K562 (cell line): ENCODE measurements around the gene CASP6. TPM values are rescaled to one million over a fixed set of nuclear protein-coding genes. Genes with fewer than 3 reads are reported as not detected.

Experiments used
- ATAC-seq: fragments of 200-7000 bp; cut with Tn5 transposase; 3 replicates; pipeline ENCODE4 v1.9.1; 2020; ENCODE audit warnings: moderate library complexity
- BruUV-seq: library from RNA; stranded (reverse); fragments of 400-500 nt; replicated peaks from 2 replicates; lab custom pipeline; 2021; lab: Mats Ljungman, UMichigan
- CTCF ChIA-PET: fragments of 300-600 bp; formaldehyde crosslinking; extraction: SDS; loops from one replicate; lab custom pipeline; 2021; ENCODE audit warnings: low intra/inter-chr PET ratio; lab: Yijun Ruan, JAX
- POLR2A ChIA-PET: fragments of 300-600, 350-650 bp; sonication (Branson Sonifier 250); formaldehyde crosslinking; extraction: SDS; loops from one replicate; lab custom pipeline; 2021; ENCODE audit warnings: antibody characterized with exemption, inconsistent platforms; lab: Yijun Ruan, JAX
- DNase-seq, 4 experiments: peaks; one replicate each; pipeline versions ENCODE4 v3.0.0 to v3.0.0-alpha.2; 2011 to 2018; ENCODE audit warnings: low spot score in 3 of 4, mixed read lengths in 3 of 4; ENCODE audit errors: extremely low read depth in 1 of 4
- FAIRE-seq: peaks from 2 replicates; lab custom pipeline; 2011; peaks lifted over from hg19 to GRCh38; lab: Jason Lieb, UNC
- H2AFZ ChIP-seq: 2 replicates; pipeline ENCODE4 v1.6.0; 2011; ENCODE audit warnings: low read depth, low read length, control low read depth, inconsistent platforms
- H3K27ac ChIP-seq: fragments of 200-600 bp; 3 replicates; pipeline ENCODE4 v1.8.0; 2011; ENCODE audit warnings: low read depth, mild to moderate bottlenecking, control low read depth, inconsistent platforms, low read length, moderate library complexity, mixed read lengths; ENCODE audit errors: extremely low read depth
- H3K27me3 ChIP-seq, 2 experiments: fragments of 300-600 bp in 1 of 2; 2 replicates in 1 of 2; 3 replicates in 1 of 2; pipeline versions ENCODE4 v1.6.0 to v1.8.0; 2011; ENCODE audit warnings: inconsistent platforms in 2 of 2, low read length in 2 of 2, mild to moderate bottlenecking in 1 of 2, mixed read lengths in 1 of 2, moderate library complexity in 1 of 2; ENCODE audit not compliant: control insufficient read depth in 2 of 2, insufficient read depth in 2 of 2
- H3K36me3 ChIP-seq: fragments of 300-600 bp; 3 replicates; pipeline ENCODE4 v1.8.0; 2011; ENCODE audit warnings: mild to moderate bottlenecking, low read length, inconsistent platforms; ENCODE audit not compliant: control insufficient read depth, insufficient read depth
- H3K4me1 ChIP-seq, 2 experiments: fragments of 200-600 bp in 1 of 2; replicated peaks in 1 of 2; 2 replicates in 1 of 2; 3 replicates in 1 of 2; pipeline versions ENCODE4 v1.5.1 to v1.8.0; 2011; ENCODE audit warnings: inconsistent platforms in 2 of 2, low read length in 2 of 2, mild to moderate bottlenecking in 1 of 2, mixed read lengths in 1 of 2, moderate library complexity in 1 of 2; ENCODE audit not compliant: control insufficient read depth in 2 of 2, insufficient read depth in 2 of 2
- H3K4me2 ChIP-seq: 2 replicates; pipeline ENCODE4 v1.6.1; 2011; ENCODE audit warnings: low read length, control low read depth, inconsistent platforms, mixed read lengths; ENCODE audit not compliant: insufficient read depth
- H3K4me3 ChIP-seq: fragments of 200-600 bp; sonication (generic), shearing (Covaris generic); 2 replicates; pipeline ENCODE4 v1.5.1; 2016; ENCODE audit warnings: control low read depth, inconsistent platforms
- H3K79me2 ChIP-seq: fragments of 200-600 bp; 3 replicates; pipeline ENCODE4 v1.8.0; 2011; ENCODE audit warnings: low read length, inconsistent platforms; ENCODE audit not compliant: control insufficient read depth, insufficient read depth
- H3K9ac ChIP-seq, 2 experiments: 2 replicates each; pipeline versions ENCODE4 v1.6.0 to v1.6.1; 2011; ENCODE audit warnings: low read depth in 2 of 2, low read length in 2 of 2, control low read depth in 1 of 2, inconsistent platforms in 1 of 2, mild to moderate bottlenecking in 1 of 2, mixed read lengths in 1 of 2; ENCODE audit not compliant: insufficient read depth in 1 of 2
- H3K9me1 ChIP-seq: one replicate; pipeline ENCODE4 v1.6.0; 2011; ENCODE audit warnings: inconsistent platforms, mild to moderate bottlenecking, low read length, moderate library complexity; ENCODE audit not compliant: control insufficient read depth, insufficient read depth
- H3K9me3 ChIP-seq: replicated peaks from 2 replicates; pipeline ENCODE4 v1.5.1; 2011; ENCODE audit warnings: low read depth, low read length, inconsistent platforms; ENCODE audit not compliant: control insufficient read depth, insufficient read depth
- H4K20me1 ChIP-seq: replicated peaks from 2 replicates; pipeline ENCODE4 v1.6.1; 2011; ENCODE audit warnings: low read length, inconsistent platforms, mixed read lengths; ENCODE audit not compliant: control insufficient read depth, insufficient read depth
- FOXM1 ChIP-seq, 2 experiments: fragments of 450-650 bp in 1 of 2; sonication (generic) in 1 of 2; formaldehyde crosslinking in 1 of 2; IDR thresholded peaks; 2 replicates each; pipeline versions ENCODE4 v1.6.1 to v1.9.0; 2017 to 2022; ENCODE audit warnings: low read depth in 2 of 2, mild to moderate bottlenecking in 2 of 2, missing genetic modification reagents in 1 of 2, moderate library complexity in 1 of 2
- RBM39 ChIP-seq: fragments of 200-400 bp; formaldehyde crosslinking; optimal IDR thresholded peaks from 2 replicates; pipeline ENCODE3; 2018; ENCODE audit warnings: low read depth, low read length
- RCOR1 ChIP-seq, 2 experiments: IDR thresholded peaks; 2 replicates each; pipeline ENCODE4 v1.6.1; 2012; ENCODE audit warnings: low read depth in 2 of 2, low read length in 2 of 2, borderline replicate concordance in 1 of 2, improper control_type of control experiment in 1 of 2
- SETDB1 ChIP-seq: IDR thresholded peaks from one replicate; pipeline ENCODE4 v1.6.1; 2012; ENCODE audit warnings: low read length, control low read depth, inconsistent platforms
- SMARCE1 ChIP-seq: fragments of 450-650 bp; IDR thresholded peaks from 2 replicates; pipeline ENCODE4 v1.7.1; 2016; ENCODE audit warnings: mild to moderate bottlenecking
- SP1 ChIP-seq: sonication (generic); formaldehyde crosslinking; IDR thresholded peaks from 2 replicates; pipeline ENCODE4 v1.8.1; 2022; ENCODE audit warnings: mild to moderate bottlenecking, missing genetic modification reagents
- THRAP3 ChIP-seq: fragments of 450-650 bp; IDR thresholded peaks from 2 replicates; pipeline ENCODE4 v1.6.1; 2016; ENCODE audit warnings: mild to moderate bottlenecking, inconsistent platforms, borderline replicate concordance
- WGBS: fragments of 100-300 bp; shearing (Covaris generic); methylation state at CpG from one replicate; pipeline ENCODE4 v1.1.6; 2016; ENCODE audit warnings: low coverage, mixed read lengths; ENCODE audit not compliant: insufficient coverage; ENCODE audit errors: missing lambda C conversion rate; 5-methylcytosine and 5-hydroxymethylcytosine counted together
- in situ Hi-C: fragments of 300-500 bp; cut with MboI; formaldehyde crosslinking; loops from 4 replicates; pipeline ENCODE4 v1.15.0; 2018; ENCODE audit warnings: inconsistent platforms, mixed read lengths
- intact Hi-C: fragments of 100-400 bp; cut with micrococcal nuclease; formaldehyde crosslinking; loops from 2 replicates; pipeline ENCODE4 v1.14.2; 2022
- polyA plus RNA-seq, 8 experiments: library from polyadenylated mRNA; depleted of rRNA in 4 of 8; stranded (reverse) in 5 of 8; unstranded in 3 of 8; fragments of >200 nt; fragmentation: Nextera tagmentation in 2 of 8; fragmentation: Illumina TruSeq in 1 of 8; extraction: Ambion mirVana in 2 of 8; extraction: Trizol in 1 of 8; gene quantifications; 2 replicates each; pipeline versions ENCODE4 v1.2.1 to v1.2.3, GENCODE V29; 2011 to 2014; ENCODE audit warnings: inconsistent platforms in 1 of 8, missing spikeins in 1 of 8
- total RNA-seq, 7 experiments: library from RNA; depleted of rRNA in 6 of 7; stranded (reverse); fragments of >200 nt in 6 of 7; fragmentation: Illumina TruSeq in 2 of 7; extraction: Trizol in 2 of 7; gene quantifications; 2 replicates each; pipeline versions ENCODE4 v1.2.1 to v1.2.3, GENCODE V29; 2011 to 2021; ENCODE audit warnings: low replicate concordance in 1 of 7
- TF ChIP-seq, protein P1 (sequence below): fragments of 450-650 bp; formaldehyde crosslinking; IDR thresholded peaks from 2 replicates; pipeline ENCODE4 v1.4.0; 2022; ENCODE audit warnings: mild to moderate bottlenecking, moderate library complexity
- TF ChIP-seq, protein P2 (sequence below): fragments of 450-650 bp; conservative IDR thresholded peaks from 2 replicates; pipeline ENCODE4 v1.6.1; 2016; ENCODE audit warnings: missing genetic modification characterization, low read depth, mild to moderate bottlenecking, control low read depth, missing compliant biosample characterization
- TF ChIP-seq, protein P3 (sequence below): fragments of 450-650 bp; IDR thresholded peaks from 2 replicates; pipeline ENCODE4 v1.6.1; 2016

Gene CASP6
- total and polyA plus RNA-seq, 9 of the 15 experiments (the other 6 are each of a cell fraction or from before 2014, with no cell fraction given): 20.8 to 72.7 (median 39.1) TPM

DNA sequence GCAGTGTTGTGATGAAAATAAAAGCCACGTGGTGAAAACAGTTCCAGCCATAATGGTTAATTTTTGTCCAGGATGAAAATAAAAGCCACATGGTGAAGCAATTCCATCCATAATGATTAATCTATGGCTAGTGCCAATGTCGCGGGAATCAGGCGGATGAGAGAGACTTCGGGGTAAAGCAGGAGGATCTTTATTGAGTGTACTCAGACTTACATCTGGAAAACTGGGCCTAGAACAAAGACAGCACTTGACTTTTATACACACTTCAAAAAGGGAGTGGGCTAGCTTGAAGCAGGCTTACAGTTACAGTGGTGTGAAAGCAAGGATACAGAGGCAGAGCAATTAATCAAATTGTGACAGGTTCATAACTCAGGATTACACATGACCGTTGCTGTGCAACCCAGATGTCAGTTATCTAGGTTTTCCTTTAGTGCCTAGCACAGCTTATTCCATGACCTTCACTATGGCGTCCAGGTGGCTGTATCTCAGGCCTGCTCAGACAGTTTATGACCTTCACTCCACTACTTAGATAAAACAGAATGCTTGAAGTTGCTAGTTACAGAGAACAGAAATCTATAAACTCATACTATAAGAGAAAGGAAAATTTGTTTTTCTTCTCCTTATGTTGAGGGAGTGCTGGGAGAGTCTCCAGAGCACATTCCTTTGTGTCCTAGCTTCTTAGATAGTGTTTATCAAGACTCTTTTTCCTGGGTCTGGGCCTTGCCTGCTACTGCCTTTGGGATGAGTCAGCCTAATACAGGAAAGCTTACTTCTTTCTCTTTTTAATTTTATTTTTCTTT lies 32.5 kb upstream of the CASP6 start:
- ATAC-seq (peak; percentile 88), FAIRE-seq (peak; percentile 99), DNase-seq (peak in 2 of 4 experiments; percentile 53 to 94)
- intact Hi-C loops (no loop called here), in situ Hi-C loops (no loop called here)
- Histone ChIP-seq H3K36me3 (no peaks in the 10 kb centered on the region), H3K27ac (peak overlapping the region; percentile 66), H3K79me2 (no peaks in the 10 kb centered on the region), H3K9ac (peak overlapping the region in 1 of 2 experiments; percentile 33; a peak in 1 of 4 replicates), H3K4me2 (peak overlapping the region; percentile 32; the same call in 1 of the 2 replicates), H4K20me1 (no peaks in the 10 kb centered on the region), H3K4me3 (no peak overlapping the region), H3K9me1 (no peaks in the 10 kb centered on the region), H3K27me3 (no peaks in the 10 kb centered on the region), H2AFZ (peak overlapping the region; percentile 84), H3K4me1 (peaks cover 17 to 40% of the 10 kb centered on the region in 2 experiments), H3K9me3 (no peaks in the 10 kb centered on the region)
- ChIA-PET POLR2A (interaction anchor here (1.0 to 1.1 kb wide), 2 partner anchors 16 to 79 kb away, joined by 3 read pairs; partner anchors contain the start of gene GAR1), CTCF (no interaction called here)
- WGBS: 25% methylated on average over 7 of the region's 7 CpGs
- no TSS peak for BruUV-seq
- TF ChIP-seq, protein P1, sequence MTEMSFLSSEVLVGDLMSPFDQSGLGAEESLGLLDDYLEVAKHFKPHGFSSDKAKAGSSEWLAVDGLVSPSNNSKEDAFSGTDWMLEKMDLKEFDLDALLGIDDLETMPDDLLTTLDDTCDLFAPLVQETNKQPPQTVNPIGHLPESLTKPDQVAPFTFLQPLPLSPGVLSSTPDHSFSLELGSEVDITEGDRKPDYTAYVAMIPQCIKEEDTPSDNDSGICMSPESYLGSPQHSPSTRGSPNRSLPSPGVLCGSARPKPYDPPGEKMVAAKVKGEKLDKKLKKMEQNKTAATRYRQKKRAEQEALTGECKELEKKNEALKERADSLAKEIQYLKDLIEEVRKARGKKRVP: no peak
- TF ChIP-seq, protein P2, sequence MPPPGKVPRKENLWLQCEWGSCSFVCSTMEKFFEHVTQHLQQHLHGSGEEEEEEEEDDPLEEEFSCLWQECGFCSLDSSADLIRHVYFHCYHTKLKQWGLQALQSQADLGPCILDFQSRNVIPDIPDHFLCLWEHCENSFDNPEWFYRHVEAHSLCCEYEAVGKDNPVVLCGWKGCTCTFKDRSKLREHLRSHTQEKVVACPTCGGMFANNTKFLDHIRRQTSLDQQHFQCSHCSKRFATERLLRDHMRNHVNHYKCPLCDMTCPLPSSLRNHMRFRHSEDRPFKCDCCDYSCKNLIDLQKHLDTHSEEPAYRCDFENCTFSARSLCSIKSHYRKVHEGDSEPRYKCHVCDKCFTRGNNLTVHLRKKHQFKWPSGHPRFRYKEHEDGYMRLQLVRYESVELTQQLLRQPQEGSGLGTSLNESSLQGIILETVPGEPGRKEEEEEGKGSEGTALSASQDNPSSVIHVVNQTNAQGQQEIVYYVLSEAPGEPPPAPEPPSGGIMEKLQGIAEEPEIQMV (tag): no peak
- TF ChIP-seq THRAP3 (no peak), SP1 (CRISPR knock-in tag) (0 out of 2 replicates have a peak, but pooled peaks have one; percentile 32), FOXM1 (IDR thresholded peaks at IDR 0.05; ENCODE audit: low read depth) (0 out of 2 replicates have a peak, but pooled peaks have one; percentile 7), FOXM1 (CRISPR knock-in tag; IDR thresholded peaks at IDR 0.05; ENCODE audit: low read depth) (no peak), SETDB1 (no peak), SMARCE1 (peak; percentile 36; the same call in 1 of the 2 replicates), RCOR1 (IDR thresholded peaks at IDR 0.05; ENCODE audit: borderline replicate concordance in 1 of 2, low read depth in 2 of 2, low read length in 2 of 2) (peak in 1 of 2 experiments; percentile 66; a peak in 1 of 4 replicates), RBM39 (no peak)
- TF ChIP-seq, protein P3, sequence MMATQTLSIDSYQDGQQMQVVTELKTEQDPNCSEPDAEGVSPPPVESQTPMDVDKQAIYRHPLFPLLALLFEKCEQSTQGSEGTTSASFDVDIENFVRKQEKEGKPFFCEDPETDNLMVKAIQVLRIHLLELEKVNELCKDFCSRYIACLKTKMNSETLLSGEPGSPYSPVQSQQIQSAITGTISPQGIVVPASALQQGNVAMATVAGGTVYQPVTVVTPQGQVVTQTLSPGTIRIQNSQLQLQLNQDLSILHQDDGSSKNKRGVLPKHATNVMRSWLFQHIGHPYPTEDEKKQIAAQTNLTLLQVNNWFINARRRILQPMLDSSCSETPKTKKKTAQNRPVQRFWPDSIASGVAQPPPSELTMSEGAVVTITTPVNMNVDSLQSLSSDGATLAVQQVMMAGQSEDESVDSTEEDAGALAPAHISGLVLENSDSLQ: peak; percentile 99
